GM20431 (cell line): ENCODE measurements around the gene ICA1.
"Not testable (repeated sequence)": the region's sequence is repeated elsewhere in the genome, so short reads cannot be mapped to it uniquely, and the experiment has no call there.

ENCODE experiments used
- in situ Hi-C: fragments of 300-500 bp; cut with MseI, MboI; formaldehyde crosslinking; loops from one replicate; pipeline ENCODE4 v1.15.0; 2020; ENCODE audit warnings: low sequenced_read_pairs; ENCODE audit not compliant: unreplicated experiment

ICA1 gene

DNA sequence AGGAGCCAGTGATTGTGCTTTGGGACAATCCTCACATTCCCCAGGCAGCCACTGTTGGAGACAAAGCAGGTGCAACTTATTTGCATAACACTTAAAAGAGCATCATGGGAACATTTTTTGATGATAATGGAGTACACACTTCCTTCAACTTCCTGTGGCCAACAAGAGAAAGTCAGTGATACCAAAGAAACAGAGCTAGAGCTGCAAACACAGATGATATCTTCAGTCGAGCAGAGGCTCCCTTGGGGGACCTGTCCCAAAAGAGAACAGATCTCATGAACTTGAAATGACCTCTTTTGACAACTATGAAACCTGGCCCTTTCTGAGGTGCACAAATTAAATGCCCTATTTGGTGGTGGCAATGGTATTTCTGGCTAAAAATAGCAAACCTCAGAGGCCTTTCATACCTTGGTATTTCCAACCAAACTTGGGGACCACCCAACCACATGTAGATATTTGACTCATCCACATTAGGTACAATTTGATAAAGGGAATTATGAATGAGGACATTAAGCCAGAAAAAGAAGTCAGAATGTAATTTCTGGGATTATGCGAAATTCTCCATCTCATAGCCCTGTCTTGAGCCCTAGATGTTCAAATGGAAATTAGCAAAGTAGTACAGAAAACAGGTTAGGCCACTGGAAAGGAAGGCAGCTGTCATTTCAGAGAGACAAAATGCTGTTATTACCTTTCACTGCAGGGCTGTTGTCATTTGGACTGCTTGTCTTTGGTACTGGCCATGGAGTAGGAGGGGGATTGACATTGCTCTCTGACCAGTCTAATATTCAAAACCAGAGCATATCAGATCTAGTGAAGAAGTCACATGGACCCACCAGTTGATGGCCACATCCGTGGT, 146.2 kb downstream of the ICA1 start:
- in situ Hi-C loops: no loop called here

DNA sequence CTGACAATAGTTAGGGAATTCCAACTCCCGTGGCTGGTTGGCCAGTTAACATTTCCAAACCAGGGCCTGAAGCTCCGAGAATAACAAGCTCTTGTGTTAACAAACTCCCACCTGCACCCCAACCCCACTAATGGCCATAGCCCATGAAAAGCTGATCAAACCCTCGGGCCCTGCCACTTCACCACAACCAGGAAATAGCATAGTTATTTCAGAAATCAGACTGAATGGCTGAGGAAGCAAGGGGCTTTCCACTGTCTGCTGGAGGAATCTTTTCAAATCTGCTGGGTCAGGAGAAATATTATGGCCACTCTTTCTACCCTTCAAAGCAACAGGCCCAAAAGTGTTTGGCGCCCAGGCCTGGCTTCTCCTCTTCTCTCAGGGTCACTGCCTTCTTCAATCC, 147.8 kb downstream of the ICA1 start:
- in situ Hi-C loops: no loop called here

GRCh38 chr7:8113184-8113583, 148.8 kb downstream of the ICA1 start:
- in situ Hi-C loops: no loop called here

GRCh38 chr7:8112685-8113084, 149.3 kb downstream of the ICA1 start:
- in situ Hi-C loops: no loop called here

GRCh38 chr7:8111282-8111960, 150.5 kb downstream of the ICA1 start:
- in situ Hi-C loops: no loop called here

- in situ Hi-C loops: no loop called here
Measured at GRCh38 chr7:8109196-8110022, 152.6 kb downstream of the ICA1 start.

GRCh38 chr7:8105449-8106095, 156.4 kb downstream of the ICA1 start:
- in situ Hi-C loops: no loop called here

DNA sequence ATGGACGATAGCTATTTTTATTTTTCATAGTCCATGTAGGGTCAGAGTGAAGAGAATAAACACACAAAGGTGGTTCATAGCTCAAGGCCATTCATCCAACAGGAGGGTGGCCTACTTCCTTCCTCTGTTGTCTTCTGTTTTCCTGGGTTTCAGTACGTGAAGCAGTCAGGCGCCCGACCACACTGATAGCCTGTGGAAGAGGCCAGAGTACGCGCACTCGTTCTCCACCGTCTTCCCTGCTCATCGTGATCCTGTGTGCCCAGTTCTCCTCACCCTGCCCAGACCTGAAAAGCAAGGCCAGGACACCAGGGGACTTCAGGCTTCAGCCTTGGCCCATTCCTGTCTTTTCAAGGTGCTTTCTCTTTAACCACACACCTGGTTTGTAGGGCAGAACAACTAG, 158.7 kb downstream of the ICA1 start:
- in situ Hi-C loops: no loop called here

- in situ Hi-C loops: not testable (repeated sequence)
Measured at GRCh38 chr7:8101292-8101691, 160.7 kb downstream of the ICA1 start.

- in situ Hi-C loops: no loop called here
Measured at GRCh38 chr7:8094164-8095140, 167.5 kb downstream of the ICA1 start.

GRCh38 chr7:8092140-8092539, 169.8 kb downstream of the ICA1 start:
- in situ Hi-C loops: no loop called here

DNA sequence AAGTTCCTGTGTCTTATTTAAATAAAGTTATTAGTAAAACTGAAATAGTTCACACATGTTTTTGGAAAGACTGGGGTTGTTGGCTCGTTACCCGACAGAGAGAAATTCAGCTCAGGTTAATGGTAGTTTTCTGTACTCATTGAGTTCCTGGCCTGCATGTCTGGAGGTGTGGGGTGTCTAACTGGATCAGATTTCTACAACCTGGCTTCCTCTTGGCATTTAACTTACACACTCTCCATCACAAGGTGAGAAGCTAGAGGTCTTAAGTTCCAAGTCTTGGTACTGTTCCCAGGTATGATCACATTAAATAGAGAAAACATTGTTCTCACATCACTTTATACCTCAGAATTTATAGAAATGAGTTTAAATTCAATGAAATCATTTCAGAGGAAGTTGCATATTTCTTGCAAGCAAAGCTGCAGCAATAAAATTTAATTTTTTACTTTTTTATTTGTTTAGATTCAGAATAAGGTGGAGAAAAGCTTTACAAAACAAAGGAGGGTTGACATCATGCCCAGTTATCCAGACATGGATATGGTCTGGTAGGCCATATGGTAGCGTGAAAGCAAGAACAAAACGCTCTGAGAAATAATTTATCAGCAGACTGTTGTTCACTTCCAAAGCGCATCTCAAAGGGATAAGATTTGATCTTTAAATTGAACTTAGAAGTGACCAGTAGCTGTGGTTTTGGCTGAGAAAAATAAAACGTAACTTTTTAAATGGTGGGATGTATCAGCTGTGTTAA, 172.8 kb downstream of the ICA1 start:
- in situ Hi-C loops: no loop called here

GRCh38 chr7:8086239-8086638, 175.7 kb downstream of the ICA1 start:
- in situ Hi-C loops: no loop called here

DNA sequence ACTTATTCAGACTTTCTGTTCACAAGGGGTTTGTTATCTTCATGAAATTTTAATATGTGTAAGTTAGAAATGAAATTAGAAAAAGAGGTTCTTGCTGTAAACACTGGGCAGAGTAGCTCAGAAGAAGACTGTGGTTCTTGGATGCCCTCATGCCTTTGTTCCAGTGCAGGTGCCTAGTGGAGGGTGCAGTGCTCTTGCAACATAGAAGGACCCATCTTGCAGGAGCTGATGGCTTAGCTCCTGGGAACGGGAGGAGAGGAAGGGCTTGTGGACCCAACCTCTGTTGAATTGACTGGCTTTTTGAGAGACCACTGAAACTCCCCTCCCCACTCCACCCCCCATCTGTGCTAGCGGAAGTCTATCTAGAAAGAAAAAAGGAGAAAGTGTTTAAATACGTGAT, 176.5 kb downstream of the ICA1 start:
- in situ Hi-C loops: no loop called here

GRCh38 chr7:8084836-8085235, 177.1 kb downstream of the ICA1 start:
- in situ Hi-C loops: no loop called here

GRCh38 chr7:8082762-8083161, 179.2 kb downstream of the ICA1 start:
- in situ Hi-C loops: no loop called here

DNA sequence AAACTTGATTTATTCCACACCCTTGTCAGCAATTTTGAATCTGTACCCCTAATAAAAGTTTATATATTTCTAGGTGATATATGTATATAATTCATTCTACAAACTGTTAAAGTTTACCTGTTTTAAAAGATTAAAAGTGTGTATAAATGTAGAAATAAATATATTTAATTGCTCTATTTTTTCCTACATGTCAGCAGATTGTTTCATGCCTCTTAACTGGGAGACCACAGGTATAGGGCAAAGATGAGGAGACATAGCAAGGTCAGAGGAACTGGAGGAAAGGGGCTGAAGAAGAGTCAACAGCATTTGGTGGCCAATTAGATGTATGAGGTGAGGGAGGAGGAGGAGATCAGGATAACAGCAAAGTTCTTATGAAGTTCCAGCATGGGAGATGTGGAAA, 183.5 kb downstream of the ICA1 start:
- in situ Hi-C loops: no loop called here

GRCh38 chr7:8070451-8071180, 191.4 kb downstream of the ICA1 start:
- in situ Hi-C loops: no loop called here
